K562 (cell line): ENCODE data around the gene EEF2K. TPM values are rescaled to one million over a fixed set of nuclear protein-coding genes. Genes with fewer than 3 reads are reported as not detected.

Source experiments
- CBX8 ChIP-seq: fragments of 200-600 bp; sonication (generic); IDR thresholded peaks from 2 replicates; pipeline ENCODE4 v1.6.1; 2012; ENCODE audit warnings: borderline replicate concordance, mixed run types, low read depth, mild to moderate bottlenecking, moderate library complexity, mixed read lengths, low read length, control low read depth, inconsistent platforms; ENCODE audit not compliant: poor library complexity, severe bottlenecking; ENCODE audit errors: extremely low read depth
- CHCHD3 ChIP-seq: fragments of 250-450 bp; sonication (Bioruptor Pico); IDR thresholded peaks from 2 replicates; pipeline ENCODE4 v2.1.2; 2022; ENCODE audit warnings: mild to moderate bottlenecking
- FOXP4 ChIP-seq: sonication (generic); formaldehyde crosslinking; IDR thresholded peaks from 2 replicates; pipeline ENCODE4 v1.8.0; 2022; ENCODE audit warnings: mild to moderate bottlenecking, missing genetic modification reagents, borderline replicate concordance
- HCFC1 ChIP-seq: IDR thresholded peaks from 2 replicates; pipeline ENCODE4 v1.6.1; 2012; ENCODE audit warnings: low read depth, low read length, improper control_type of control experiment
- HNRNPH1 ChIP-seq: fragments of 200-400 bp; formaldehyde crosslinking; optimal IDR thresholded peaks from 2 replicates; pipeline ENCODE3; 2017; ENCODE audit warnings: low read depth, mild to moderate bottlenecking, low read length, moderate library complexity
- NEUROD1 ChIP-seq: fragments of 150-350 bp; IDR thresholded peaks from 2 replicates; pipeline ENCODE4 v1.6.1; 2014; ENCODE audit warnings: borderline replicate concordance, low read length, low read depth; ENCODE audit not compliant: partially characterized antibody
- PCBP2 ChIP-seq: fragments of 200-400 bp; formaldehyde crosslinking; IDR thresholded peaks from 2 replicates; pipeline ENCODE4 v1.6.1; 2018; ENCODE audit warnings: low read length, low read depth, mild to moderate bottlenecking, moderate library complexity; ENCODE audit not compliant: poor library complexity, severe bottlenecking
- RHOXF2B ChIP-seq: fragments of 250-450 bp; sonication (Bioruptor Pico); conservative IDR thresholded peaks from 2 replicates; pipeline ENCODE4 v1.5.1; 2021
- STAT5A ChIP-seq: IDR thresholded peaks from 2 replicates; pipeline ENCODE4 v1.6.1; 2012; ENCODE audit warnings: low read length, inconsistent platforms, borderline replicate concordance
- ZEB2 ChIP-seq: fragments of 450-650 bp; IDR thresholded peaks from 2 replicates; pipeline ENCODE4 v1.6.1; 2016
- polyA plus RNA-seq, 8 experiments: library from polyadenylated mRNA; depleted of rRNA in 4 of 8; stranded (reverse) in 5 of 8; unstranded in 3 of 8; fragments of >200 nt; fragmentation: Nextera tagmentation in 2 of 8; fragmentation: Illumina TruSeq in 1 of 8; extraction: Ambion mirVana in 2 of 8; extraction: Trizol in 1 of 8; gene quantifications; 2 replicates each; pipeline versions ENCODE4 v1.2.1 to v1.2.3, GENCODE V29; 2011 to 2014; ENCODE audit warnings: inconsistent platforms in 1 of 8, missing spikeins in 1 of 8
- total RNA-seq, 7 experiments: library from RNA; depleted of rRNA in 6 of 7; stranded (reverse); fragments of >200 nt in 6 of 7; fragmentation: Illumina TruSeq in 2 of 7; extraction: Trizol in 2 of 7; gene quantifications; 2 replicates each; pipeline versions ENCODE4 v1.2.1 to v1.2.3, GENCODE V29; 2011 to 2021; ENCODE audit warnings: low replicate concordance in 1 of 7
- TF ChIP-seq, protein P1 (sequence below): fragments of 450-650 bp; IDR thresholded peaks from 2 replicates; pipeline ENCODE4 v1.6.1; 2017; ENCODE audit warnings: antibody characterized with exemption, mild to moderate bottlenecking
- TF ChIP-seq, protein P2 (sequence below): fragments of 450-650 bp; IDR thresholded peaks from 2 replicates; pipeline ENCODE4 v1.6.1; 2017; ENCODE audit warnings: mild to moderate bottlenecking, moderate library complexity
- TF ChIP-seq, protein P3 (sequence below): fragments of 250-450 bp; sonication (Bioruptor Pico); IDR thresholded peaks from 2 replicates; pipeline ENCODE4 v1.8.0; 2021; ENCODE audit warnings: moderate library complexity, mild to moderate bottlenecking, inconsistent platforms
- TF ChIP-seq, protein P4 (sequence below): fragments of 250-450 bp; sonication (Bioruptor Pico); IDR thresholded peaks from 2 replicates; pipeline ENCODE4 v1.5.0; 2020; ENCODE audit warnings: mild to moderate bottlenecking, borderline replicate concordance

Gene EEF2K
- total and polyA plus RNA-seq, 9 of the 15 experiments (the other 6 are each of a cell fraction or from before 2014, with no cell fraction given): 3.0 to 35.2 (median 12.2) TPM

DNA sequence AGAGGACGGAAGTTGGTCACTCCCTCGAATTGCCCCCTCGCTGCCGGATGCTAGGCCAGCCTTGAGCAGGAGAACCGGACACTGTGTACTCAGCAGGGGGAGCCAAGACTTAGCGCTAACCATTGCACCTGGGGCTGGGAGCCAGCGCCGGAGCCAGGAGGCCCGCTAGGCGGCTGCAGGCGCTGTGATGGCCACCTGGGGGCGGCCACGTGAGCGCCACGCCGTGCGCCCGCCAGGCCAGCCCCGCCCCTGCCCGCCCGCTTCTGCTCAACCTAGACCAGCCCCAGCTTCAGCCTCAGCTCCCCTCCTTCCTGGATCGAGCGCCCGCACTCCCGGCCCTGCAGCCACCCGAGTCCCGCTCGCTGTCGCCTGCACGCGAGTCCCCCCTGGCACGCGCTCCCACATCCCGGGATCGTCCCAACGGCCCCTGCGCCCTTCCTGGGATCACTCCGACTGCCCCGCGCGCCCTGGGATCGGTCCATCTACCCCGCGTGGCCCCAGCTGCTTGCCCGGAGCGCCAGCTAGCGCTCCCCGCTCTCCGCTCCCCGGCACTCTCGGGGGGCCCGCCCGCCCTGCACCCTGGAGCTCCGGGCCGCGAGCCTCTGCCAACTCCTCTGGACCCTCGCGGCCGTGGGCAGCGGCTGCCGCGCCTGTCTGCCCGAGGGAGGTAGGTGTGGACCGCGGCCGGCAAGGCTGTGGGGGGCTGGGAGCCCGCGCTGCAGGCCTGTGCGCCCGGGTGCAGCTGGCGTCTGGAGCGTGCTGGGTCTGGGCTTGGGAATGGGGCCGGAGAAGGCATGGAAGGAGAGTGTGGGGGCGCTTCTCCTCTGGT is at the start of gene EEF2K (continued):
- TF ChIP-seq, protein P1, sequence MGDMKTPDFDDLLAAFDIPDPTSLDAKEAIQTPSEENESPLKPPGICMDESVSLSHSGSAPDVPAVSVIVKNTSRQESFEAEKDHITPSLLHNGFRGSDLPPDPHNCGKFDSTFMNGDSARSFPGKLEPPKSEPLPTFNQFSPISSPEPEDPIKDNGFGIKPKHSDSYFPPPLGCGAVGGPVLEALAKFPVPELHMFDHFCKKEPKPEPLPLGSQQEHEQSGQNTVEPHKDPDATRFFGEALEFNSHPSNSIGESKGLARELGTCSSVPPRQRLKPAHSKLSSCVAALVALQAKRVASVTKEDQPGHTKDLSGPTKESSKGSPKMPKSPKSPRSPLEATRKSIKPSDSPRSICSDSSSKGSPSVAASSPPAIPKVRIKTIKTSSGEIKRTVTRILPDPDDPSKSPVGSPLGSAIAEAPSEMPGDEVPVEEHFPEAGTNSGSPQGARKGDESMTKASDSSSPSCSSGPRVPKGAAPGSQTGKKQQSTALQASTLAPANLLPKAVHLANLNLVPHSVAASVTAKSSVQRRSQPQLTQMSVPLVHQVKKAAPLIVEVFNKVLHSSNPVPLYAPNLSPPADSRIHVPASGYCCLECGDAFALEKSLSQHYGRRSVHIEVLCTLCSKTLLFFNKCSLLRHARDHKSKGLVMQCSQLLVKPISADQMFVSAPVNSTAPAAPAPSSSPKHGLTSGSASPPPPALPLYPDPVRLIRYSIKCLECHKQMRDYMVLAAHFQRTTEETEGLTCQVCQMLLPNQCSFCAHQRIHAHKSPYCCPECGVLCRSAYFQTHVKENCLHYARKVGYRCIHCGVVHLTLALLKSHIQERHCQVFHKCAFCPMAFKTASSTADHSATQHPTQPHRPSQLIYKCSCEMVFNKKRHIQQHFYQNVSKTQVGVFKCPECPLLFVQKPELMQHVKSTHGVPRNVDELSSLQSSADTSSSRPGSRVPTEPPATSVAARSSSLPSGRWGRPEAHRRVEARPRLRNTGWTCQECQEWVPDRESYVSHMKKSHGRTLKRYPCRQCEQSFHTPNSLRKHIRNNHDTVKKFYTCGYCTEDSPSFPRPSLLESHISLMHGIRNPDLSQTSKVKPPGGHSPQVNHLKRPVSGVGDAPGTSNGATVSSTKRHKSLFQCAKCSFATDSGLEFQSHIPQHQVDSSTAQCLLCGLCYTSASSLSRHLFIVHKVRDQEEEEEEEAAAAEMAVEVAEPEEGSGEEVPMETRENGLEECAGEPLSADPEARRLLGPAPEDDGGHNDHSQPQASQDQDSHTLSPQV: peak; percentile 97
- TF ChIP-seq, protein P2, sequence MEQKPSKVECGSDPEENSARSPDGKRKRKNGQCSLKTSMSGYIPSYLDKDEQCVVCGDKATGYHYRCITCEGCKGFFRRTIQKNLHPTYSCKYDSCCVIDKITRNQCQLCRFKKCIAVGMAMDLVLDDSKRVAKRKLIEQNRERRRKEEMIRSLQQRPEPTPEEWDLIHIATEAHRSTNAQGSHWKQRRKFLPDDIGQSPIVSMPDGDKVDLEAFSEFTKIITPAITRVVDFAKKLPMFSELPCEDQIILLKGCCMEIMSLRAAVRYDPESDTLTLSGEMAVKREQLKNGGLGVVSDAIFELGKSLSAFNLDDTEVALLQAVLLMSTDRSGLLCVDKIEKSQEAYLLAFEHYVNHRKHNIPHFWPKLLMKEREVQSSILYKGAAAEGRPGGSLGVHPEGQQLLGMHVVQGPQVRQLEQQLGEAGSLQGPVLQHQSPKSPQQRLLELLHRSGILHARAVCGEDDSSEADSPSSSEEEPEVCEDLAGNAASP: no peak
- peak; percentile 49; the same call in 1 of the 2 replicates for TF ChIP-seq STAT5A
- TF ChIP-seq ZEB2: no peak; the same call in 1 of the 2 replicates
- no peak for TF ChIP-seq RHOXF2B
- TF ChIP-seq HCFC1: peak; percentile 75
- TF ChIP-seq NEUROD1: peak; percentile 75
- no peak for TF ChIP-seq HNRNPH1
- peak; percentile 47 for TF ChIP-seq PCBP2
- no peak for TF ChIP-seq CHCHD3 (CRISPR knock-in tag)
- TF ChIP-seq, protein P3, sequence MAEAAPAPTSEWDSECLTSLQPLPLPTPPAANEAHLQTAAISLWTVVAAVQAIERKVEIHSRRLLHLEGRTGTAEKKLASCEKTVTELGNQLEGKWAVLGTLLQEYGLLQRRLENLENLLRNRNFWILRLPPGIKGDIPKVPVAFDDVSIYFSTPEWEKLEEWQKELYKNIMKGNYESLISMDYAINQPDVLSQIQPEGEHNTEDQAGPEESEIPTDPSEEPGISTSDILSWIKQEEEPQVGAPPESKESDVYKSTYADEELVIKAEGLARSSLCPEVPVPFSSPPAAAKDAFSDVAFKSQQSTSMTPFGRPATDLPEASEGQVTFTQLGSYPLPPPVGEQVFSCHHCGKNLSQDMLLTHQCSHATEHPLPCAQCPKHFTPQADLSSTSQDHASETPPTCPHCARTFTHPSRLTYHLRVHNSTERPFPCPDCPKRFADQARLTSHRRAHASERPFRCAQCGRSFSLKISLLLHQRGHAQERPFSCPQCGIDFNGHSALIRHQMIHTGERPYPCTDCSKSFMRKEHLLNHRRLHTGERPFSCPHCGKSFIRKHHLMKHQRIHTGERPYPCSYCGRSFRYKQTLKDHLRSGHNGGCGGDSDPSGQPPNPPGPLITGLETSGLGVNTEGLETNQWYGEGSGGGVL (CRISPR knock-in tag): no peak
- TF ChIP-seq, protein P4, sequence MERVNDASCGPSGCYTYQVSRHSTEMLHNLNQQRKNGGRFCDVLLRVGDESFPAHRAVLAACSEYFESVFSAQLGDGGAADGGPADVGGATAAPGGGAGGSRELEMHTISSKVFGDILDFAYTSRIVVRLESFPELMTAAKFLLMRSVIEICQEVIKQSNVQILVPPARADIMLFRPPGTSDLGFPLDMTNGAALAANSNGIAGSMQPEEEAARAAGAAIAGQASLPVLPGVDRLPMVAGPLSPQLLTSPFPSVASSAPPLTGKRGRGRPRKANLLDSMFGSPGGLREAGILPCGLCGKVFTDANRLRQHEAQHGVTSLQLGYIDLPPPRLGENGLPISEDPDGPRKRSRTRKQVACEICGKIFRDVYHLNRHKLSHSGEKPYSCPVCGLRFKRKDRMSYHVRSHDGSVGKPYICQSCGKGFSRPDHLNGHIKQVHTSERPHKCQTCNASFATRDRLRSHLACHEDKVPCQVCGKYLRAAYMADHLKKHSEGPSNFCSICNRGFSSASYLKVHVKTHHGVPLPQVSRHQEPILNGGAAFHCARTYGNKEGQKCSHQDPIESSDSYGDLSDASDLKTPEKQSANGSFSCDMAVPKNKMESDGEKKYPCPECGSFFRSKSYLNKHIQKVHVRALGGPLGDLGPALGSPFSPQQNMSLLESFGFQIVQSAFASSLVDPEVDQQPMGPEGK (CRISPR knock-in tag): no peak
- peak; percentile 91 for TF ChIP-seq FOXP4 (CRISPR knock-in tag)
- no peak for TF ChIP-seq CBX8
